Suppressor macrophage treated with lipopolysaccharide for 1 hour (primary cell): ENCODE data around the gene ERAS.
"Not testable (repeated sequence)": the region's sequence is repeated elsewhere in the genome, so short reads cannot be mapped to it uniquely, and the experiment has no call there.

Experiments
- DNase-seq, 3 donors: peaks; one replicate each; pipeline ENCODE4 v3.0.0-alpha.2; 2020 to 2022

ERAS gene

DNA sequence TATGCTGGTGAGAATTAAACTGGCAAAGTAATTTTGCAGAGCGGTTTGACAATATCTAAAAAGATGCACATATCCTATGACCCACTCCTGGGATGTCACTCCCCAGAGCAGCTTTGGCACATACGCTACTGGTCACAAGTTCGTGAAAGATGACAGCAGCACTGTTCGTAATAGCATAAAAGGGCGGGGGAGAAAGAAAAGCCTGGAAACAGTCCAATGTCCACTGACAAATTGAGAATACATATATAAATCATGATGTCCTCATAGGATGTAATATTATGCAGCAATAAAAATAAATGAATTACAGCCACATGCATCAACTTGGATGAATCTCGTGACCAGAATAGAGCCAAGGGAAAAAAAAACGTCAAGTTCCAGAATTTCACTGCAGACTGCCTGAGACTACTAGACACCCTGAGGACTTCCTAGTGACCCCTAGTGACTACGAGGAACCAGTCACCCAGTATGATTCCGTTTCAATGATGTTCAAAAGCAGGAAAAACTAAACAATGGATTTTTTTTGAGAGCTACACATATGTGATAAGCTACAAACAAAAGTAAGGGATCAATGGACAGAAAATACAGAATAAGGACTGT, 7.3 kb downstream of the ERAS start:
- peak in 2 of 3 donors; percentile 26 to 30 for DNase-seq

DNA sequence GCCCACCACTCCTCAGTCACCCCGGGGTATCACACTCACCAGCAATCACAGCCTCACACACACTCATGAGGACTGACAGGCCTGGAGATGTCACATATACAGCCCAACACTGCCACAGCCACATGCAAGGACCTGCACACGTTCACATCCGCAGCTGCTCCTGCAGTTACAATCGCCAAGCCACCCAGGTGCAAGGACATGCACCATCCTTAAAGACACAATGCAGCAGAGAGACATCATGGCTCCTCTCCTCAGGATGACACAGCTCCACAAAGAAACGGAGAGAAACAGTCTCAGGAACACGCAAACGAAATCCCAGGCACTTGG, 8.0 kb downstream of the ERAS start:
- no peak for DNase-seq

DNA sequence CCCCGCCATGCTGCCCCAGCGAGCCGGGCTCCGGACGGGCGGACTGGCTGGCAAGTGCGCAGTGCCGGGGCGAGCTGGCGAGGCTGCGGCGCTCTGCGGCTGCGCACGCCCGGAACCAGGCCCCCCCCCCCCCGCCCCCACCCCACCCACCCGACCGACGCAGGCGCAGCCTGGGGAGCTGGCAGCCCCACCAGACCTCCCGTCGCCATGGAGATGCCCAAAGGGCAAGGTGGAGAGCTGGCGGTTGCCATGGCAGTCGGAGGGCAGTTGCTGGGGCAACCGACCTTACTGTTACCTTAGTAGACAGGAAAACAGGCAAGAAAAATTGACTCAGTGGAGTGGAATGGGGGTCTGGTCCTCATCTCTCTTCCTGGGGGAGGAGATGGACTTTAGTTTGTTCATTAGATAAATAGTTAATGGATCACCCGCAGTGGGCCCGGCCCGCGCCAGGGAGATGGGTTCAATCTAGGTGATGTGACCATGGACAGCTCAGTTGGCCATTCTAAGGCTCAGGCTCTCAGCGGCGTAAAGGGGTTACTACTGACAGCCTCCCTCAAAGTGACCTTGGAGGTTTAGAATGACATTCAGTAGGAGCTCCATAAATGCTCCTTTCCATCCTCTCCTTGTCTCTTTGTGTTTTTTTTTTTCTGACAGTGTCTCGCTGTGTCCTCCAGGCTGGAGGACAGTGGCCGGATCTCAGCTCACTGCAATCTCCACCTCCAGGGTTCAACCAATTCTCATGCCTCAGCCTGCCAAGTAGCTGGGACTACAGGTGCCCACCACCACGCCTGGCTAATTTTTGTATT, 9.4 kb downstream of the ERAS start, which contains the start of gene PCSK1N:
Gene PCSK1N, minus strand, starts transcription at position 87 of the 806 bp plus-strand sequence. Its CDS starts 78 bp downstream, at position 9.
- no peak for DNase-seq

DNA sequence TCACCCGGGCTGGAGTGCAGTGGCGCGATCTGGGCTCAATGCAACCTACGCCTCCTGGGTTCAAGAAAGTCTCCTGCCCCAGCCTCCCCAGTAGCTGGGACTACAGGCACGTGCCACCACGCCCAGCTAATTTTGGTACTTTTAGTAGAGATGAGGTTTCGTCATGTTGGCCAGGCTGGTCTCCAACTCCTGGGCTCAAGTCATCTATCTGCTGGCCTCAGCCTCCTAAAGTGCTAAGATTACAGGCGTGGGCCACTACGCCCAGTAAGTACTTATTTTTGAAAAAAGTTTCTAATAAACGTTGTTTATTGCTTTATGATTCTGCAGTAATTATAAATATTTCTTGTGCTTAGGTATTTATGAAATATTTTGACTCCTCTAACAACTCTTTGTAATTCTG, 13.4 kb downstream of the ERAS start:
- DNase-seq, result no peak

DNA sequence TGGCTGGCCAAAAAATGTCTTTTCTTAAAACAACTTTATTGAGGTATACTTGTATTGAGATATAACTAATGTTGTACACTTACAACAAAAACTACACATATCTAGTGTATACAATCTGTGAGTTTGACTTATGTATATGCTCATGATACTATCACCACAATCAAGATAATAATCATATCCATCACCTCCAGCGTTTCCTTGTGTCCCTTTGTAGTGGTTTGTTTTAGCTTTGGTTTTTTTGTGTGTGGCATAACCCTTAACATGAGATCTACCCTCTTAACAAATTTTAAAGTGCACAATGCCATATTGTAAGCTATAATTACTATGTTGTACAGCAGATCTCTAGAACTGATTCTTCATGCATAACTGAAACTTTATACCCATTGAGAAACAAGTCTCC, 22.5 kb downstream of the ERAS start:
- DNase-seq, result no peak

DNA sequence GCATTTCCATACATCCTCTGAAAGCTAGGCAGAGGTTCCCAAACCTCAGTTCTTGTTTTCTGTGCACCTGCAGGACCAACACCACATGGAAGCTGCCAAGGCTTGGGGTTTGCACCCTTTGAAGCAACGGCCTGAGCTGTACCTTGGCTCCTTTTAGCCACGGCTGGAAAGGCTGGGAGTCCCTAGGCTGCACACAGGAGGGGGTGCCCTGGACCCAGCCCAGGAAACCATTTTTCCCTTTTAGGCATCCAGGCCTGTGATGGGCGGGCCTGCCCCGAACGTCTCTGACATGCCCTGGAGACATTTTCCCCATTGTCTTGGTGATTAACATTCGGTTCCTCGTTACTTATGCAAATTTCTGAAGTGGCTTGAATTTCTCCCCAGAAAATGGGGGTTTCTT, 26.5 kb downstream of the ERAS start:
- DNase-seq, result no peak

DNA sequence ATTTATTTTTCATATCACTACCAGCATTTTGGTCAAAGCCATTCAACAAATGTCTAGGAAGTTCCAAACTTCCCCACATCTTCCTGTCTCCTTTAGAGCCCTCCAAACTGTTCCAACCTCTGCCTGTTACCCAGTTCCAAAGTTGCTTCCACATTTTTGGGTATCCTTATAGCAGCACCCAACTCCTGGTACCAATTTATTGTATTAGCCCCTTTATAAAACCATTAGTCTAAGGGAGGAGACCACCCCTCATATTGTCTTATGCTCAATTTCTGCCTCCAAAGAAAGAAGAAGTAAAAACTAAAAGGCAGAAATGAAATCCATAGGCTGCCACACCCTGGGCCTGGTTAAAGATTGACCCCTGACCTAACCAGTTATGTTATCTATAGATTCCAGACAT, 27.2 kb downstream of the ERAS start:
- DNase-seq, result not testable (repeated sequence)

DNA sequence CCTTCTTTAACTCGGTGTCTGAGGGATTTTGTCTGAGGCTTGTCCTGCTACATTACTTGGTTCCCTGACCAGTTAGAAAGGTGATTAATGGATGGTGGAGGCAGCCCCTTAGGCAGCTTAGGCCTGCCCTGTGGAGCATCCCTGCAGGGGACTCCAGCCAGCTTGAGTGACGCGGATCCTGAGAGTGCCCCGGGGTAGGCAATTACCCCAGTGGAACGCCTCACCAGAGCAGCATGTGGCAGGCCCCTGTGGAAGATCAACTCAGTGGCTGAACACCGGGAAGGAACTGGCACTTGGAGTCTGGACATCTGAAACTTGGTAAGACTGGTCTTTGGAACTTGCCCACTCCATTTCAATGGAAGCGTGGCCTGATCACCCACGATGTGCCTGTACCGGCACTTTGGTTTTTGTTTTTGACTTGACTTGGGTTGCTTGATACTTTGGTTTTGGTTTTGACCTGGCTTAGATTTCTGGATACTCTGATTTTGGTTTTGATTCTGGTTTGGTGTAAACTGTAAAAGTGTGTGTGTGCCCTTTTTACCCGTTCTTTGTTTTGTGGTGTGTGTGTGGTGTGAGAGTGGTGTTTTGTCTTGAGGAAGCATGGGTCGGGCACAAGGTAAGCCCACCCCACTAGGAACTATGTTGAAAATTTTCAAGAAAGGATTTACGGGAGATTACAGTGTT, 27.9 kb downstream of the ERAS start:
- DNase-seq, result not testable (repeated sequence)

DNA sequence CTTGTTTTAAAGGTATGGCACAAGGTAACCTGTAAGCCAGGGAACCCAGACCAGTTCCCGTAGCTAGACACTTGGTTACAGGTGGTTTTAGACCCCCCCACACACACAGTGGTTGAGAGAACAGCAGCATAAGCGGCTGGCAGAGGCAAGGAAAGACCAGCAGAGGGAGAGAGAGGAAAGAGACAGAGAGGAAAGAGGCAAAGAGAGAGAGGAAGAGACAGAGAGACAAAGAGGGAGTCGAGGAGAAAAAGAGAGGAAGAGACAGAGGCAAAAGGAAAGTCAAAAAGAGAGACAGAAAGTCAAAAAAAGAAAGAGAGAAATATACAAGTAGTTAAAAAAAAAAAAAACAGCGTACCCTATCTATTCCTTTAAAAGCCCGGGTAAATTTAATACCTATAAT, 28.6 kb downstream of the ERAS start:
- DNase-seq, result no peak

DNA sequence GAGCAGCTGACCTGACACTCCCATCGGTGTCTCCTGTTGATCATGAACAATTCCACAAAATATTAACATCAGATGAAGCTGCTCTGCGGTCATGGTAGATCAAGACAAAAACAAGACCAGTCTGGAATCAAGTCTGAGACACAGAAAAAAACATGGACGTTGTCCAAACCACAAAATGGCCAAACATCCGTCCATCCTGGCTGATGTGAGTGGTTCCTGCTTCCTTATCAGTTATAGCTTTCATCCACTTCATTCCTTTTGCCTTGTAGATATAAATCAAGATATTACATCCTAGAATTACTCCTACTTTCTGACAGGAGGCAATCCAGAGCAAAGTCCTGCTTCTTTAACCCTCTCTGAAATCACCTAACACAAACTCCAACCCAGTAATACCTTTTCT, 37.9 kb downstream of the ERAS start:
- no peak for DNase-seq

DNA sequence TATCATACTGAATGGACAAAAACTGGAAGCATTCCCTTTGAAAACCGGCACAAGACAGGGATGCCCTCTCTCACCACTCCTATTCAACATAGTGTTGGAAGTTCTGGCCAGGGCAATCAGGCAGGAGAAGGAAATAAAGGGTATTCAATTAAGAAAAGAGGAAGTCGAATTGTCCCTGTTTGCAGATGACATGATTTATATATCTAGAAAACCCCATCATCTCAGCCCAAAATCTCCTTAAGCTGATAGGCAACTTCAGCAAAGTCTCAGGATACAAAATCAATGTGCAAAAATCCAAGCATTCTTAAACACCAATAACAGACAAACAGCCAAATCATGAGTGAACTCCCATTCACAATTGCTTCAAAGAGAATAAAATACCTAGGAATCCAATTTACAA, 45.7 kb downstream of the ERAS start:
- not testable (repeated sequence) for DNase-seq

DNA sequence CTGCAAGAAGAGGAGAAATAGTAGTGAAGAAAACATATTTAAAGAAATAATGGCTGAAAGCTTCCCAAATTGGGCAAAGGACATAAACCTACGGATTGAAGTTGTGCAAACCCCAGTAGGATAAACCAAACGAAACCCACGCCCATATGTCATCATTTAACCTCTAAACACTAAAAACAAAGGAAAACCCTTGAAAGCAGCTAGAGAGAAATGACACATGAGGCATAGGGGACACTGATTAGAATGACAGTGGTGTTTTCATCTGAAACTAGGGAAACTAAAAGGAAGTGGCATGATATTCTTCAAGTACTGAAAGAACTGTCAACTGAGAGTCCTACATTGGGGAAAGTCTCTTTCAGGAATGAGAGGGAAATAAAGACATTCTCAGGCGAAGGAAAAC, 50.6 kb downstream of the ERAS start:
- DNase-seq, result peak; percentile 41 to 66 (median 58)
